Measurements from ENCODE around the gene TENM4.
A peak's percentile ranks its signal among the peaks of the same experiment; 100 is the strongest.

Gene TENM4

DNA sequence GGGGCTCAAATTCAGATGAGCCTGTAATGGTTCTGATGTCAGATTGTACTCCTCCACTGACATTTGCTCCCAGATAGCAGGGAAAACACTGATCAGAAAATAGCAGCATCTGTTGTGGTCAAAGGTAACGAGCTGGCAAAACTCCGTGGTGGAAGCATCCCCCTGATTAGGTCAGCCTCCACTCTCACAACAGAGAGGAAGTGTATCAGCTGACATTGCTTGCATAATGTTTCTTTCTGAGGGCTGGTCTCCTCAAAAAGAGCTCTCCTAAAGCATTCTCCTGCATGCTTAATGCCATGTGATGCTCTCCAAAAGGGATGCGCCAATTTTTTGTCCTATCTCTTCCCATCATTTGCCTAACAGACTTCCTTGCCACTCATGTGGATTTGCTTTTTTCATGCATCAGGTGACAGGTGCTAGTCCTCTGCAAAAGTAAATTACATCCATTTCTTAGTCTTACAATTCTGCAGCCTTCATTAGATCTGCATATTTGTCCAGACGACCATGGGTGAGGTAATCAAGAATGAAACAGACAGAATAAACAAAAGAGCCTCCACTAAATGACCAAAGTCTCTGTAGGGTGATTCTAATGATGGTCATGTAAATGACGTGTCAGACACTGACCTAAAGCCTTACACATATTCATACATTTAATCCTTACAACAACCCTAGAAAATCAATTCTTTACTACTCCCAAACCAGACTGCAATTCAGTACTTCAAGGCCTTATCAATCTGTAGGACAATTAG is 6.4 kb upstream of the TENM4 start:
- DNase-seq = no peak

DNA sequence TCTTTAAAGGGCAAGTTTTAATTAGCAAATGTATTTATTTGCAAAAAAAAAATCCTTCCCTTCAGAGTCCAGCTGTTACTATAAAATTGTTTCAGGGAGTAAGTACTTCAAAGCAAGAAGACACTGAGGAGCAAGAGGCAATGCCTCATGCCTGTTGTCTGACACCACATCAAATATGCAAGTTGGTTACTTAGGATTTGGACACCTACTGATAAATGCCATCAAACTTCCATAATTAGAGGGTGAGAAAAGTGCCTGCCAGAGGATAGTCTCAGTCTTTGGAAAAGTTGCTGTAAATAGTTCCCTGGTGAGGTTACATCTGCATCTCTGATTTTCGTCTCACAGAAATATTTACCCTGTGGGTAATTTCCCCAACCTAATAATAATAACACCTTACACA is 4.1 kb upstream of the TENM4 start:
- no peak for DNase-seq

DNA sequence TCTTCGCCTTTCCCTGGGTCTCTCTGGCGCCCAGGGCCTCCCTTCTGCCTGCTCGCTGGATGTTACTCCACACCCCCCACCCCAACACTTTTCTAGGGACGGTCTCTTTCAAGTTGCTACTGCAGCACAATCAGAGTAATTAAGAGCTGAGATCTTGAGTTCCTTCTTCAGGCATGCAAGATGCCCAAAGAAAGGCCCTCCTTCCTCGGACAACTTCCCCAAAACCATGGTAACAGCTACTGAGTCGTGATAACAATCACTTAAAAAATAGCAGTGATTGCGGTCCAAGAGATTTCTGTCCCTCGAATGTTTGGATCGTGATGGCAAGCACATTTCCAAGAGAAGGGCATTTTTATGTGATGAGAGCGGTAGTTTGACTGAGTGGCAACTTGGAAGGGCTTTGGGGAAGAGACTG is 638 bp upstream of the TENM4 start:
- DNase-seq = no peak

DNA sequence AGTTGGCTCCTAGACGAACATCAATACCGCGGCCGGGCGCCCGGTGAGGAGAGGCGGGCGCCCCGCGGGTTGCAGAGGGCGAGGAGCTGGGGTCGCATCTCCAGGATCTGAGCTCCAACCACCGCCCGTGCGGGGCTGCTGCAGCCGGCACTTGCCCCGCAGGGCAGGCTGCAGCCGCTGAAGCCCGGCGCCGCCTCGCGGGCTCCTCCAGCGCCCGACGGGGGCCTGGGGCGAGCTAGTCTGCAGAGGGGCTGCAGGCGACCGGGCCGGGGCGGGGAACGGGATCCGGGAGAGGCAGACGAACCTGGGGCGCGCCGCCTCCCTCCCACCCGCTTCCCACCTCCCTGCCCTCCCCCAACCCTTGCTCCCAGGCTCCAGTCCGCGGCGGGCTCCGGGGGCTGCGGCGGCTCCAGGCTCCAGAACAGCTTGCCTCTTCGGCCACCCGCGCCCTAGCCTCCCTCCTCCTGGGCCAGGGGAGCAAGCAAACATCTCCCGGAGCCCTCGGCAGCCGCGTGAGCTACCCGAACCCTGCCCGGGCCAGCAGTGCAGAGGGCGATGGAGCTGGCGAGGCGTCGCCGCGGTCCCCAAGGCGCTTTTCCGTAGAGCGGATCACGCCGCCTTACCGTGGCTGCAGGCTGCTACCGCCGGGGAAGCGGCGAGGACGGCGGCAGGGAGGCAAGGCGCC is 802 bp downstream of the TENM4 start:
- no peak for DNase-seq

DNA sequence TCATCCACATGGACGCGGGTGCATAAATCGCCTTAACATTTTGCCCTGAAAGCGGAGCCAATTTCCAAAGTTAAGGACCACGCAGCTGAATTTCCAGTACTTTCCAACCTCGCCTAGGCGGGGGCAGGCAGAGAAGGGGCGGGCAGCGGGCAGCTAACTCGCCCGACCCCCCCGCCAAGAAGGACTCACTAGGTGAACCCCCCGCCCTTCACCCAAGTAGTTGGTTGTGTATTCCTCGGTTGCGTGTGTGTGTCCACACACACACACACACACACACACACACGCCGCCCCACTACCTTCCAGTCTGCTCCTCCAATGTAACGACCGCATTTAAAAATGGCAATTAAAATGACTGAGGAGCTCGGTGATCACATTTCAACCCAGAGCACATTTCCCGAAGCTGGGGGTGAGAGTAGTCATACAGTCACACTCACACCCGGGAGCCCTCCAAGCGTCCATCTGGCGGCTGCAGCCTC is 1.4 kb downstream of the TENM4 start:
- DNase-seq = peak; percentile 0

DNA sequence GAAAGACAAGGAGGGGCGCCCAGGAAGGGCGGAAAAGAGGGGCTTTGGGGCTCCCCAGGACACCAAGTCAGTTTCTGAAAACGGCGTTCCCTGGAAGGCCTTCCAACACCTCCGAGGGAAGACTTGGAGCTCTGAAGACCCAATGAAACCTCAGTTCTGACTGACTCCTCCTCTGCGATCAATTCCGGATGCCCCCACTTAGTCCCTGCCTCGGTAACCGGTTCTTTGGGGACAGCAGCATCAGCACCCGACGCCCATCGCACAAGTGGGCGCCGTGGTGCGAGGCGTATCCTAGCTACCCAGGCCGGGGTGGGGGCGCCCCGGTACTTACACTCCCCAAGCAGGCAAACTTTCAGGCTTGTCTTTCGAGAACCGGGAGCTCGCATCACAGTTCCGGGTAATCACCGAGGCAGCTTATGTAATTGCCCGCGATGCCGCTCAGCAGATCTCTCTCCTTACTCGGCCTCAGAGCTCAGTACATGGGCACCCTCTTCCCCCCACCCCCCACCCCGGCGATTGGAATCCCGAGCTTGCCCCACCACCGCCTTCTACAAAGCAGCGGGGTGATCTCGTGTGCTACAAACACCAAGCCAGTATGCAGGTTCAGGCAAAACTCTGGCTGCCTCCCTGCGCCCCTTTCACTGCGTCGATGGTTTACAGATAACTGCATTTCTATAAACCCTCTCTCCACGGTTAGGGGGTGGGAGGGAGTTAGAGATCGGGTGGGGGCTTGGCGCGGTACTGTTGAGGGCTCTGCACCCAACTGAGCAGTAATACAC is 2.0 kb downstream of the TENM4 start:
- DNase-seq = peak; percentile 25

DNA sequence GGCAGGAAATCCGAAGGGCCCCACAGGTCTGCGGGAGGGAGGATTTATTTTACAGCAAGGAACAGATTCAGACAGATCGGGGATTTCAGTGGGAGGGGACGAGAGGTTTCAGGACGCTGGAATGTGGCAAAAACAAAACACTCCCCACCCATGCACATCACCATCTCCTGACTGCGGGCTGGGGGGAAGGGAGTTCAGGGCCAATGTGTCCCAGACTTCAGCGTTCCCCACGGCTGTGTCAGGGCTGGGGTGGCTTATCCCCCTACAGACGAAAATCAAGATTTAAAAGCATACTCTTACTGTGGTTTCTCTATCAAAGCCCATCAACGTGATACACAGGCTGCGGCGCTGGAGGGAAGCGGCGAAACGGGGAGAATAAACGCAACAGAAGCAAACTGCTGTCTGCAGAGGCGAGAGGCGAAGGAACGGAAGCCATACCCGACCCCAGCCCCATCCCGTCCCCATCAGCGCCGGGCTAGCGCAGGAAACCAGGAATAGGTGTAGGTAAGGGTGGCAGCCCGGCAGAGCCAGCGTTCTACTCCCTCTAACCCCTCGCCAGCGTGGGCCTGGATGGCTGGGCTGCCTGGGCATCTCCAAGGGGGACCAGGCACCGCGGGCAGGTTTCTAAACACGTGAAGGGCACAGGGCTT is 2.7 kb downstream of the TENM4 start:
- DNase-seq = peak; percentile 23

DNA sequence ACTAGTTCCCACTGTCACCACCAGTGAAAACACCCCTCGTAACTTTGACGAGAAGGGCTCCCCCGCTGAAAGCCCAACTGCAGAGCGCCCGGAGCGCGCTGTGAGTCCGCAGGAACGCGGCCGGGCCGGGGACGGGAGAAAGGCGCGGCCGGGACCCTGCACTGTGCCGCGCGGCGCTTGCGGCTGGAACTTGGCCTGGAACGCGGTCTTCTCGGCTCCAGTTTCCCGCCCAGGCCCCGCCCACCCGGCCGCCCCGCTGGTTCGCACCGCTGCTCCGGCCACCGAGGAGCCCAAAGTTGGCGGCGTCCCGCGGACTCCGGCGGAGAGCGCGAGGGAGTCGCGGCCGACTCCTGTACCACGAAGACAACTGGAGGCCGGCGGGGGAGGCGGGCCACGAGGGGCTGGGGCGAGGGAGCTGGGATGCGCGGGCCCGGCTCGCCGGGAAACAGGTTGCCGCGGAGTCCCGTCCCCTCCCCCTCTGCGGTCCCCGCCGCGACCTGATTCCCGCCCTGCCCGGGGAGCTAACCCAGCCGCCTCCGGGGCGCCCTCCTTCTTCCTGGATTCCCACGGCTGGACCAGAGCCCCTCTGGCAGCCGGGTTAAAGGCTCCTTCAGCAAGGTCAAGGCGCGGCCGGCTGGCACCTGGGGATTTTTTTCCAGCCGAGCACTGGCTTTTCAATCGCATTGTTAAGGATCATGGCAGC is 3.4 kb downstream of the TENM4 start:
- no peak for DNase-seq

DNA sequence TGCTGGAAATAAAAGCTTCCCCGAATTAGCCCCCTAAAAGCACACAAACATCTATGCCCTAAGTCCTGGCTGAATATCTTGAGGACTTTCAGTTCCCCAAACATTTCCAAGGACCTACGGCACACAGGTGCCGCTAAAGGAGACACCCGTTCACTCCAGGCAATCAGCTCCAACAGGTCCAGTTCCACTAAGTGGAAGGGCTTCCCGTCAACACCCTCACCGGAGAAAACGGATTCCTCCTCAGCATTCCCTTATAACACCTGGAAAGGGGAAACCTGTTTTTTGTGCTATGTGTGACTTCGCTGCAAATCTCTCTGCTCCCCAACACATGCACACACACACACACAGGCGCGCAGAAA is 3.9 kb downstream of the TENM4 start:
- DNase-seq = no peak

DNA sequence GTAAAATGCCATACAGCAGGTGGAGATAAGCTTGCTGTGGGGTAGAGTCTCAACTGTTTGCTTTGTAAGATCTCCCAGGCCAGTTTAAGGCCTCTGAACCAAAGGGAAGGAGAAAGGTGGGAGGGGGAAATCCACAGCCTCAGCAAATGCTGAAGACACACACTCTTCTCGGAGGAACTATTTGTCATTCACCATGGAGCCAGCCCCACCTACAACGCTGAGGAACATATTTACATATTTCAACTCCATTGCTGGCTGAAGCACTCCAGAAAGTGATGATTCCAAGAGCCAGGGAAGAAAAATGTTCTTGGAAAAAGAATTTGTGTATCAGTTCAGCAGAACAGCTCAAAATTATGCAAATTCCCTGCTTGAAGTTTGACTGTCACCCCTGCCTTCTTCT is 6.5 kb downstream of the TENM4 start:
- no peak for DNase-seq

DNA sequence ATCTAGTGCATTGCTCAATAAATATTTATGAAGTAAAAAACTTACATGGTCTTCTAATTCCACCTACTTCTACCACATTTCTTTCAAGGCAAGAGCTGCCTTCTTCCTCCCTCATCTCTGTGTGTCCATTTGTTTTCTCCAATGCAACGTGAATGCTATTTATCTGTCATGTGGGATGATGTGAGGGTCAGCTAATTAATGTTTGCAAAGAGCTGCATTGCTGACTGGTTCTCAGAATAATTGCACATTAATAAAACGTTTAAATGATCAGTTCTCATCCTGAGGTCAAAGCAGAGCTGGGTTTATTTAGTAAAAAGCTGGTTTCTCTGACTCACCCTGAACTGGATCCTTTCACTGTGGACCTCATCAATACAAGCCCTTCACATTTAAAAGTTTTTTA is 8.7 kb downstream of the TENM4 start:
- no peak for DNase-seq

DNA sequence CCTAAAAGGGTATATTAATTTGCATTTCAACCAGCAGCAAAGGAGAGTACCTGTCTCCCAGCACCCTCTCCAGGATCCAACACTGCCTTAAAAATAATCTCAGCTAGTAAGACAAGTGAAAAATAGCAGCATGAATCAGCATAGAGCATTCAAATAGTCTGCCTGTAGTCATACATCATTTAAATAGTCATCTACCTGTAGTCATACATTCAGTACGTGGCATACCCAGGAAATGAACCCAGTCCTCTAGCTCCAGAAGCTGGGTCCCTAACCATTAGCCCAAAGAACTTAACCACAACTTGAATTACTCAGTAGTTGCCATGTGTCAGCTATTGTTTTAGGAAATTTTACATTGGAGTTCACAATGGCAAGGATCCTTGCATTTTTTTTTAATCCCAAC is 9.3 kb downstream of the TENM4 start:
- no peak for DNase-seq

DNA sequence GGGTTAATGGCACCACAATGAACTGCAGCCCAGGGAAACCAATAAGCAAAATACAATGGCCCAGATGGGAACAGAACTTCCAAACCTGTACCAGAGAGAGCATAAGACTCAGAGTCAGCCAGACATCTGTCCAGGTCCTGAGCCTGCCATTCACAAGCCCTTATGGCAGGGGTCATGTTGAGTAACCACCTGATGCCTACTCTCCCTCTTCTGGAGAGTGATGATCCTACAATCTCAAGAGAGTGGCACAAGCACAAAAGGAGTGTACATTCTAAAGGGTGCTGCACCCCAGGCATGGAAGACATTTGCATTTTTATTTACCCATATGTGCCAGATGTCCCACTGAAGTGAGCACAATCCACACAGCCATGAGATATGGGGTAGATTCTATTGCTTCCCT is 10.6 kb downstream of the TENM4 start:
- DNase-seq = no peak

DNA sequence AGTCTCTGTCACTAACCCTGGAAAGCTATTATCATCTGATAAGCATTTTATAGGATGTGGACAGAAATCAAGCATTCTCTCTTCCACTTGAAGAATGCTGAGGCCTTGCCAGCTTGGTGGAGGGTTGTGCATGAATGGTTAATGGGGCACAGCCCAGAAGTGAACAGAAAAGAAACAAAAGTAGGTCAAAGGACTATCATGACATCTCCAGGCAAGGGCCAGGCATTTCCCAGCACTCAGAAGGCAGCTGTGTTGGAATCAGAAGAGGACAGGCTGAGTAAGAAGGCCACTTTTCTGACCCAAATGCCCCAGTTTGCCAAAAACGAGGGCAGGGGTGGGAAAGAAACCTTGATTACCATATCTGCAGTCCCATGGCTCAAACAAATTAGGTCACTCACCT is 12.4 kb downstream of the TENM4 start:
- DNase-seq = no peak

DNA sequence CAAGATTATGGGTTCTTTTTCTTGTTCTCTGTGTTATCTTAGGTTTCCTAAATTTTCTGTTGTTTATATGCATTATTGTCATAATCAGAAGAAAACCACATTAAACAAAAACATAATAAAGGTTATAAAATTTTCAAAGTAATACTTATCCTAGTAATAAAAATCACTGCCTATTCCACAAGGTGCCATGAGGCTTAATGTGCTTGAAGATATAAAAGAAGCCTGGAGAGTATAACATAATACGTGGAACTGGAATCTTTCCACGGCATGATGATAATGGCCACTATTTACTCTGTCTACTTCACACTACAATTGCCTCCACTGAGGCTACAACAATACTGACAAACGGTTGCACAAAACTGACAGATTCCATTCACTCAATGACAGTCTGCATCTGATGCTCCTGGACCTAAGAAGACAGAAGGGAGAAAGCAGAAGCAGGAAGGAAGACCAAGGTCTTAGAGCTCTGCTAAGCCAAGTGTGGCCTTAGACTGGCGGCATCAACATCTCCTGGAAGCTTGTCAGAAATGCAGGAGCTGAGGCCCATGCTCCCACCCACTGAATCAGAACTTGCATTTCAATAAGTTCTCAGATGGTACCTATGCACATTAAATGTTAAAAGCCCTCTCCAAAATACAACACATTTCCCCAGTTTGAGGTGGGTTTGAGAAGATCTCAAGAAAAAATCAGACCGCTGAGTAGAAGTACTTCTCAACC is 13.1 kb downstream of the TENM4 start:
- no peak for DNase-seq

DNA sequence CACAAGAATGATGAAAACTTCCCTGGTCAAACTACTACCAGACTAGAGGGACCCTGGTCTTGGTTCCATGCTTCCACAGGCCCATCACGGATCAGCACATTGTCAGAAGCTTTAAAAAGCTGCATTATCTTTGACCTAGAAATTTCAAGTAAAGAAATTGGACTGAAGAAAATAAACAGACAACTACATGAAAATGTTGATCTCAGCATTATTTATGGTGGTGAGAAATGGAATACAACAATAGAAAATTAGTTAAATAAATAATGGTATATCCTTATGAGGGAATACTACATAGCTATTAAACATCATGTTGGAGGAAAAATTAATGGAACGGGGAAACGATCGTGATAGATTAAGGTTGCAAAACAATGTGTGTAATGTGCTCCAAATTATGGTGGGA is 13.7 kb downstream of the TENM4 start:
- DNase-seq = no peak

DNA sequence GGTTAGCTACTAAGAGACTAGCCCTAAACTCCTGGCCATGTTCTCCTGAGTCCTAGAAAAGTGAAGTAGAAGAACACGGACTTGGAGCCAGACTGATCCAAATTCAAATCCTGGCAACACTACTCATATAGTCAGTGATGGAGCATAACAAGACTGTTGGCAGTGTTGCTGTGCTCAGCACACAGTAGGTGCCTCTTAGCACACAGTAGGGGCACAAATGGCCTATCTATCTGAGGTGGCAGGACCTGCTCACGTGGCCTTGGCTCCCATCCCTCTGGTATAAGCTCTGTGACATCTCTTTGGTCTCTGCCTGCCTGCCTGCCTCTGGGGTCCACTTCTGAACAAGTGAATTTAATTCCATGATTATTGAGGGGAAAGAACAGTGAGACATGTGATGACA is 15.4 kb downstream of the TENM4 start:
- no peak for DNase-seq

DNA sequence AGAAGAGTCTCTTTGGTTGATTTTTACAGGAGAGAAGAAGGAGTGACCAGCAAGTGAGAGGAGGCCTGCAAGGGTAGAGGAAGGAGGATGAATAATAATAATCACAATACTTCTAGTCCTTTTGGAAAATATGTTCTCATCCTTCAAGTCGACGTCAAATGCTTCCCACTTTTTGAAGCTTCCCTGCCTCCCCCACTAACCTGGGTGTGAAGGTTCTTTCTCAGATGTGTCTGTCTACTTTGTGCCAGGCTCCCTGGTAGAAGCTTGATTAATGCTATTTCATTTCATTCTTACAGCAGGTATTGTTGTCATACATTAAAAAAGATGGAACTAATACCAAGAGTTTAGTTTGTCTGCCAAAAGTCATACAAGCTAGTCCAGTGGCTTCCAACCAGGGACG is 17.1 kb downstream of the TENM4 start:
- DNase-seq = no peak

DNA sequence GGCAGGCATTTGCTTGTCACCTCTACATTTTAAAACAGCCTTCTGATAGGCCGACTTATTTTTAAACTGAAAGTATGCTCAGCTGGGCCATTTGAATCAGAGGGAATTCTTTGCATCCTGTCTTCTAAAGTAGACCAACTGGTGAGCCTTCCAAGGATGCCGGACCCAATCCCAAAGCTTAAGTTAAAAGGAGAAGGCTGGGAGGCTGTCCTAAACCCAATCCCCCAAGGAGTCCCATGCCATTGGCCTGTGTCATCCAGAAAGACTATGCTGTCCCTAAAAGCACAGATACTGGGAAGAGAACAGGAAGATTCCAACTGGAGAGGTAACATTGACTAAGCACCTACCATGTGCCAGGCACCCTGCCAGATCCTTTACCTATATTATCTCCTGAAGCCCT is 18.0 kb downstream of the TENM4 start:
- no peak for DNase-seq

DNA sequence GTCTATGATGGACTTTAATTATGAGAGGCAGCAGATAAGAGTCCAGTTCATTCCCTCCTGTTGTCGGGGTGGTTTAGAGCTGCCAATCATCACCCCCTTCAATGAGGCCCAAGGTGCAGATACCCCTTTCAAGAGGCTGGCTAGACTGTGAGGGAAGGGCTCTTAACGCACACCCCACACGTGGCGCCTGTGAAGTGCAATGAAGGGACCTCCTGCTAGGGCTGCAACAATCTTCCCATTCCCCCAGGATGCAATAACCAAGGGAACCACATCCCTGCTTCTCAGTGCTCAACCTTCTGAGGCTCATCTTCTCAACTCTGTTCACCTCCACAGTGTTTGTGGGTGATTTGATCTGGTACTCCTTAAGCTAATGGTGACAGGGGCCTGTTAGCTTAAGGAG is 19.0 kb downstream of the TENM4 start:
- DNase-seq = no peak

DNA sequence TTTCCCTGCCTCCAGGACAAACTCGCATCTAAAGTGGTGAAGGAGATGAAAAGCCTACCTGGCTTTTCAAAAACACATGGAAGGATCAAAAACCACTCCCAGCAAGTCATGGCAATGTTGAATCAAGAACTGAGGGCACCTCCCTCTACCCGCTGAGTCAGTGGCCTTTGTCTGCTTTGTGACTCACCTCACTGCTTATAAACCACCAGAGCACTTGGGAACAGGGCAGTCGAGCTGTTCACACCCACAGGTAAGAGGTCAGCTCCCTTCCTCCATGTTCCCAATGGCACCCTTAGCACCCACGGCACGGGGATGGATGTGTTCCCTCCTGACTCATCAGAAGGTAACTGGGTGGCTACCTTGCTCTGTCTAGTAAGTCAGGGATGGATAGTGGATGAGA is 21.7 kb downstream of the TENM4 start:
- DNase-seq = no peak

DNA sequence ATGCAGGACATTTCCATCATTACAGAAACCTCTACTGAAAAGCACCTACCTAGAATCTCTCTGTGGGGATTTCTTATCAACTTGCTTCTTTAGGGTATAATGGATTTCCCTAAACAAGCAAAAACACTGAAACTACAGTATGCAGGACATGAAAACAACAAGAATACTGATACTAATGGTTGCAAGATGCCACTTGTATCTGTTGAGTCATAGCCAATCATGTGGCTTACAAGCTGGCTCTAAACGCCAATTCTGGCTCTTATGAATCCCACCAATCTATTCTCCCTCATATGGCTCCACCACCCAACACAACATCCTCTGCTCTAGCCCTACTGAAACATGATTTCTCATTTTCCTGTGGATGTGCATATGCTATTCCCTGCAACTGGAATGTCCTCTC is 22.6 kb downstream of the TENM4 start:
- no peak for DNase-seq

Data from NCI-H1694 (cell line).